Retinal pigment epithelial cell (primary cell): Measurements from ENCODE around the gene DIAPH3.
A peak's percentile ranks its signal among the peaks of the same experiment; 100 is the strongest.

Source experiments
- DNase-seq: peaks from one replicate; pipeline ENCODE4 v3.0.0-alpha.2; 2010; ENCODE audit warnings: low read depth
- H3K4me3 ChIP-seq: 2 replicates; pipeline ENCODE4 v1.5.1; 2011; ENCODE audit warnings: mild to moderate bottlenecking, low read length, control low read depth, moderate library complexity
- TF ChIP-seq, protein P1 (sequence below): conservative IDR thresholded peaks from 2 replicates; pipeline ENCODE4 v1.5.1; 2011; ENCODE audit warnings: low read depth, low read length, control low read depth, inconsistent platforms

Gene DIAPH3

DNA sequence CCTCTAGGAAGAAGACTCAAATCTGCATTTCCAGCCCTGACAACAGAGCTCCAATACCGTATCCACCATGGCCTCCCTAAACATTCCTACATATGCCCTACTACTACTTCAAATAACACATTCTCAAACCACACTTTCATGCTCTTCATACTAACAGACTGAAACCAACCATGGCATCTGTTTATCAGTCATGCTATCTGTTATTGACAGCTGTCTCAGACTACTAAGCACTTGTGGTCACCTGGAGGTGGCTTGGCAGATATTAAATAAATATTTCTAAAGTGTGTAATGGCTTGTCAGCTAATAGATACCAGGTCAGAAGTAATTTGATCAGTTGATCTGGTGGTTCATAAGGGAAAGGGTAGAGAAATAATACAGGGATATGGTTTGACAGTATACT lies 489.1 kb downstream of the DIAPH3 start:
- H3K4me3 ChIP-seq = no peak overlapping the region
- DNase-seq = no peak
- TF ChIP-seq, protein P1, sequence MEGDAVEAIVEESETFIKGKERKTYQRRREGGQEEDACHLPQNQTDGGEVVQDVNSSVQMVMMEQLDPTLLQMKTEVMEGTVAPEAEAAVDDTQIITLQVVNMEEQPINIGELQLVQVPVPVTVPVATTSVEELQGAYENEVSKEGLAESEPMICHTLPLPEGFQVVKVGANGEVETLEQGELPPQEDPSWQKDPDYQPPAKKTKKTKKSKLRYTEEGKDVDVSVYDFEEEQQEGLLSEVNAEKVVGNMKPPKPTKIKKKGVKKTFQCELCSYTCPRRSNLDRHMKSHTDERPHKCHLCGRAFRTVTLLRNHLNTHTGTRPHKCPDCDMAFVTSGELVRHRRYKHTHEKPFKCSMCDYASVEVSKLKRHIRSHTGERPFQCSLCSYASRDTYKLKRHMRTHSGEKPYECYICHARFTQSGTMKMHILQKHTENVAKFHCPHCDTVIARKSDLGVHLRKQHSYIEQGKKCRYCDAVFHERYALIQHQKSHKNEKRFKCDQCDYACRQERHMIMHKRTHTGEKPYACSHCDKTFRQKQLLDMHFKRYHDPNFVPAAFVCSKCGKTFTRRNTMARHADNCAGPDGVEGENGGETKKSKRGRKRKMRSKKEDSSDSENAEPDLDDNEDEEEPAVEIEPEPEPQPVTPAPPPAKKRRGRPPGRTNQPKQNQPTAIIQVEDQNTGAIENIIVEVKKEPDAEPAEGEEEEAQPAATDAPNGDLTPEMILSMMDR = no peak

DNA sequence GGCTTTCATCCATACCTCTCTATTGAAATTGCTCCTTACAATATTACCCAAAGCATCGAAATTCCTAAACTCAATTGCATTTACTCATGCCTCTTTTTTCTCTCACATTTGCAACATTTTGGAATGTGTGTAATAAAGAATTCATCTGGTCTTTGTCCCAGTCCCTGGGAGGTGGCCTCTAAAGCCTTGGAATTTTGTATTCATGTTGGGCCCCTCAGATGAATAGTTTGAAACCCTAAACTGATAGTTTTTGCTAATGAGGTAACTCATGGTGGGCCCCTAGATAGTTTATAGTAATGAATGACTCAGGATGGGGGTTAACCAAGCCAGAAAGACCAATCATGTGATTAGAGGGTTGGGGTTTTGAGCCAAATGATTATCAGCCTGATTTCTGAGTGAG lies 490.4 kb downstream of the DIAPH3 start:
- peak; percentile 46 for DNase-seq
- TF ChIP-seq, protein P1 = no peak
- no peak overlapping the region for H3K4me3 ChIP-seq

DNA sequence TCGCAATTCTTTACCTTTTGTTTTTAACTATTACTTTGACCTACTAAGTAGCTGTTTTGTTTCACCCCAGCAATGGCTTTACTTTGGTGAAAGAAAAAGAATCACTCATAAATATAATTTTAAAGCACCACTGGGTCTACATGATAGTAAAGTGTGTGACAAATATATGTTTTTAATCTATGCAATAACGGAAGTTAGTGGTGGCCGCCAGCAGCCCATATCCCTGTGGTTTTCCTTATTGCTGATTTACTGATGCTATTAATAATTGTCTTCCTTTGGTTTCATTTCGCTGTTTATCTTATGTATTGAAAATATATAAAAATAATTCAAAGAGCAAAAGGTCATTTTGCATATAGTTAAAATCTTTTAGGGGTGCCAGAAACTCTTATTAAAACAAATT lies 491.3 kb downstream of the DIAPH3 start:
- DNase-seq = no peak
- H3K4me3 ChIP-seq = no peak overlapping the region
- TF ChIP-seq, protein P1 = no peak

DNA sequence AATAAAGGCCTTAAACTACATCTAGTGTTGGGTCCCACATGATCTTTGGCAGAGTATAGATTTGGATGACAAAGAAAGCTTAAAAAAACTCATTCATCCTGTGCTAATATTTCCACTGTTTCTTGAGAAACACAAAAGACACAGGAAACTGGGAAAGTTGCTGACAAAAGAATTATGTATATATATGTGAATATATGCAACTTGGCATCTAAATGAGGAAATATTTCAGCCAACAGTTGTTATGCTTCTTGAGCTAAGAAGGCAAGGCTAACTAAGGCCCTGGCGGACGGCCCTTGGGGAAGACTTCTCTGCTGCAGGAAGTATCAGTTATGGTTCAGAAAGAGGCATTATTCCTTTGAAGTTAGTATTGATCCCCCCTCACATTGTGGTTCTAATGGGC lies 491.8 kb downstream of the DIAPH3 start:
- DNase-seq = no peak
- no peak overlapping the region for H3K4me3 ChIP-seq
- TF ChIP-seq, protein P1 = no peak

DNA sequence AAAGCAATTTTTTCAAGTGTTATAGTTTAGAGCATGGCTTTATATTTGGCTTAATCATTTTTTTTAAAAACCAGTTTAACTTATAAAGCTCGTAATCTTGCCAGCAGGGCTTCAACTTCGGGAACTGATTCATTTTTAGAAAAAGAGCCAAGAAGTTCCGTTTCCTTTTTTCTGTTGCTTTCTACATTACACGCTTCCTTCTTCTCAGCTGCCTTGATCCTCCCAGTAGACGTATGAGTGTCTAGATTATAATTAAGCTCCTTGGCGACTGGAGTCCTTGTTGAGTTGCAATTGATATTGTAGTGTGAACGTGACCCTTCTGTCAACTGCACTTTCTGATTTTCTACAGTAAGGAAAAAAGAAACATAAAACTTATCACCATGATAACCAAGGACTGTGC lies 497.2 kb downstream of the DIAPH3 start:
- DNase-seq = peak; percentile 36
- H3K4me3 ChIP-seq = no peak overlapping the region

DNA sequence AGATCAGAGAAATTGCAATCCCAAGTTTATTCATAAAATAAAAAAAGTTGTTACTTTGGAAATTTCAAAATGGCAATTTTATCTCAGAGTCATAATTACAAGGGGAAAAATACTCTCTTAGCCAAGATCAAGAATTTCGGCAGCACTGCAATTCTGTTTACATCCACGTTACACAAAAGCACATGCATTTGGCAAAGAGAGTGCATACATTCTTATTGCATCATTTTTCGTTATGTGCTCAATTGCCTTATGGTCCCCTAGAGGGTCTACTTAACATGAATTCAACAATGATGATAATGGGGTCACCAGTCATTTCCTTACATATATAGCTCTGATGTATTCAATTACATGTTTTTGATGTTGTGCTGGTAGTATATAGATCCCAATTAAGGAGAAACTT lies 498.0 kb downstream of the DIAPH3 start:
- no peak overlapping the region for H3K4me3 ChIP-seq
- DNase-seq = no peak
- TF ChIP-seq, protein P1 = no peak

More for the DNA sequence above, 497.2 kb downstream of the DIAPH3 start:
- TF ChIP-seq, protein P1 = no peak

DNA sequence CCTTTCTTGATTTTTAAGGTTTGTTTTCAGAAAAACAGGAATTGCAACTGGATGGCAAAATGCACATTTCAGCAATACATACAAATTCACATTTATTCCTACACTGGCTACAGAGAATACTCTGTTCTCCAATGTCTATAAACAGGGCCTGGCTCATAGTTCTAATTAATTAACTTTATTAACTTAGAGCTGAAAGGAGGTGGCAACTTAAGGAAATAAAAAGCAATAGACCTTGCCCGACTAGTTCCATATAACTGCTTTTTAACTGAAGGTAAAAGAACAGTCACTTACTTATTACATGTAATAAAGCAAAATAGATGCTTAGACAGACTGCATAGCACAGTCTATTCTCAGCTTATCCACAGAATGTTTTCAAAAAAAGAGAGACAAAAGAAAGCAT lies 498.5 kb downstream of the DIAPH3 start:
- DNase-seq = no peak
- TF ChIP-seq, protein P1 = no peak
- H3K4me3 ChIP-seq = no peak overlapping the region
